Ascending aorta (tissue), 2 donors: ENCODE results near the gene SETMAR. TPM values are rescaled to one million over a fixed set of nuclear protein-coding genes. Genes with fewer than 3 reads are reported as not detected.

Experiments
- DNase-seq, 2 donors: peaks; one replicate each; pipeline ENCODE4 v3.0.0-alpha.2; 2019; ENCODE audit warnings: low spot score in 2 of 2
- H3K27ac ChIP-seq, 2 donors: fragments of 200-600 bp; sonication (generic); one replicate each; pipeline ENCODE4 v1.5.1; 2016 to 2017; ENCODE audit warnings: mild to moderate bottlenecking in 1 of 2
- H3K27me3 ChIP-seq: fragments of 200-600 bp; sonication (generic); one replicate; pipeline ENCODE4 v1.5.1; 2017
- H3K36me3 ChIP-seq, 2 donors: fragments of 200-600 bp; sonication (generic); one replicate each; pipeline ENCODE4 v1.5.1; 2016
- H3K4me1 ChIP-seq, 2 donors: fragments of 200-600 bp; sonication (generic); one replicate each; pipeline ENCODE4 v1.5.1; 2016 to 2017; ENCODE audit warnings: mild to moderate bottlenecking in 1 of 2
- H3K4me3 ChIP-seq, 2 donors: fragments of 200-600 bp; sonication (generic); one replicate each; pipeline ENCODE4 v1.5.1; 2016 to 2017; ENCODE audit warnings: mild to moderate bottlenecking in 1 of 2
- H3K9me3 ChIP-seq, 2 donors: fragments of 200-600 bp; sonication (generic); one replicate each; pipeline ENCODE4 v1.5.1; 2016
- CTCF ChIP-seq, 3 experiments: fragments of 200-600 bp in 2 of 3; fragments of 450-650 bp in 1 of 3; sonication (generic) in 2 of 3; IDR thresholded peaks; one replicate each; pipeline ENCODE4 v1.5.1; 2016 to 2019; ENCODE audit warnings: antibody characterized with exemption in 3 of 3, mild to moderate bottlenecking in 1 of 3, moderate library complexity in 1 of 3
- intact Hi-C: fragments of 100-400 bp; cut with DNase I; formaldehyde crosslinking; loops from one replicate; pipeline ENCODE4 v1.15.1; 2023
- total RNA-seq: library from RNA; depleted of rRNA; stranded (reverse); fragments of >200 nt; gene quantifications from one replicate; pipeline ENCODE4 v1.1.0, GENCODE V29; 2016

Gene SETMAR
- total RNA-seq, 1 donor from 2014 or later, result 13.6 TPM

GRCh38 chr3:4351872-4352271, 48.7 kb downstream of the SETMAR start:
- intact Hi-C loops, result loop anchor here (1.0 to 5.0 kb wide), 6 partner anchors 65 to 630 kb away; partner anchors contain the start of genes ITPR1 and SUMF1
- Histone ChIP-seq H3K27ac (peak overlapping the region; percentile 88 to 92), H3K9me3 (no peaks in the 10 kb centered on the region), H3K36me3 (no peaks in the 10 kb centered on the region), H3K4me3 (peak overlapping the region in 1 of 2 donors; percentile 60), H3K27me3 (no peaks in the 10 kb centered on the region), H3K4me1 (peaks cover 3% of the 10 kb centered on the region in 2 donors)
- no peak for TF ChIP-seq CTCF (IDR thresholded peaks at IDR 0.05)
- DNase-seq, result no peak

- Histone ChIP-seq H3K27ac (no peak overlapping the region), H3K9me3 (no peaks in the 10 kb centered on the region), H3K4me1 (peaks cover 3 to 4% of the 10 kb centered on the region in 2 donors), H3K27me3 (no peaks in the 10 kb centered on the region), H3K4me3 (no peak overlapping the region), H3K36me3 (no peaks in the 10 kb centered on the region)
- DNase-seq, result no peak
- intact Hi-C loops, result loop anchor here (5.0 kb wide), 1 partner anchor 52 kb away; no protein-coding TSS in a partner anchor
- TF ChIP-seq CTCF (IDR thresholded peaks at IDR 0.05), result no peak
Observed at GRCh38 chr3:4355401-4356219, 52.4 kb downstream of the SETMAR start.

- no peak overlapping the region for H3K27ac ChIP-seq
- peaks cover 3 to 4% of the 10 kb centered on the region in 2 donors for H3K4me1 ChIP-seq
- no peaks in the 10 kb centered on the region for H3K9me3 ChIP-seq
- H3K4me3 ChIP-seq, result no peak overlapping the region
- H3K27me3 ChIP-seq, result no peaks in the 10 kb centered on the region
- no peaks in the 10 kb centered on the region for H3K36me3 ChIP-seq
- intact Hi-C loops, result loop anchor here (5.0 kb wide), 1 partner anchor 51 kb away; no protein-coding TSS in a partner anchor
- no peak for TF ChIP-seq CTCF (IDR thresholded peaks at IDR 0.05)
- DNase-seq, result no peak
Observed at GRCh38 chr3:4356220-4356540, 53.0 kb downstream of the SETMAR start.

- Histone ChIP-seq H3K27ac (no peak overlapping the region), H3K27me3 (no peaks in the 10 kb centered on the region), H3K36me3 (no peaks in the 10 kb centered on the region), H3K4me3 (no peak overlapping the region), H3K9me3 (no peaks in the 10 kb centered on the region), H3K4me1 (peaks cover 3 to 4% of the 10 kb centered on the region in 2 donors)
- DNase-seq, result no peak
- intact Hi-C loops, result loop anchor here (5.0 kb wide), 1 partner anchor 51 kb away; no protein-coding TSS in a partner anchor
- TF ChIP-seq CTCF (IDR thresholded peaks at IDR 0.05), result no peak
Observed at GRCh38 chr3:4356546-4357410, 53.6 kb downstream of the SETMAR start.

- Histone ChIP-seq H3K4me1 (peaks cover 0 to 4% of the 10 kb centered on the region in 2 donors), H3K9me3 (no peaks in the 10 kb centered on the region), H3K4me3 (no peak overlapping the region), H3K27ac (no peak overlapping the region), H3K27me3 (no peaks in the 10 kb centered on the region), H3K36me3 (no peaks in the 10 kb centered on the region)
- no peak for TF ChIP-seq CTCF (IDR thresholded peaks at IDR 0.05)
- intact Hi-C loops, result loop anchor here (5.0 kb wide), 1 partner anchor 49 kb away; no protein-coding TSS in a partner anchor
- no peak for DNase-seq
Observed at GRCh38 chr3:4358273-4358672, 55.1 kb downstream of the SETMAR start.
